Loucy (cell line): ENCODE results near the gene MCFD2.

Experiments used
- CTCF ChIP-seq: fragments of 200-600 bp; sonication (generic); conservative IDR thresholded peaks from 2 replicates; pipeline ENCODE4 v1.5.1; 2014; ENCODE audit warnings: mild to moderate bottlenecking, antibody characterized with exemption, low read length
- EZH2phosphoT487 ChIP-seq: fragments of 200-600 bp; IDR thresholded peaks from 2 replicates; pipeline ENCODE4 v1.6.1; 2018; ENCODE audit warnings: antibody characterized with exemption, mild to moderate bottlenecking, moderate library complexity, borderline replicate concordance

- TF ChIP-seq CTCF (no peak), EZH2phosphoT487 (no peak)
Measured at GRCh38 chr2:46963210-46963609, 47.6 kb upstream of the MCFD2 start.
